Astrocyte of the cerebellum (primary cell): ENCODE data around the gene C1orf21.

Experiments used
- DNase-seq: peaks from one replicate; pipeline ENCODE4 v3.0.0-alpha.2; 2011; ENCODE audit warnings: low read depth
- H3K4me3 ChIP-seq: 2 replicates; pipeline ENCODE4 v1.5.1; 2011; ENCODE audit warnings: mild to moderate bottlenecking, low read depth, low read length, moderate library complexity
- in situ Hi-C: cut with HindIII; loops from 2 replicates; pipeline ENCODE4 v1.10.0; 2017; ENCODE audit warnings: low sequenced_read_pairs
- TF ChIP-seq, protein P1 (sequence below): IDR thresholded peaks from 2 replicates; pipeline ENCODE4 v1.5.1; 2012; ENCODE audit warnings: low read length, low read depth, moderate library complexity, mild to moderate bottlenecking; ENCODE audit errors: missing control alignments

C1orf21 gene

DNA sequence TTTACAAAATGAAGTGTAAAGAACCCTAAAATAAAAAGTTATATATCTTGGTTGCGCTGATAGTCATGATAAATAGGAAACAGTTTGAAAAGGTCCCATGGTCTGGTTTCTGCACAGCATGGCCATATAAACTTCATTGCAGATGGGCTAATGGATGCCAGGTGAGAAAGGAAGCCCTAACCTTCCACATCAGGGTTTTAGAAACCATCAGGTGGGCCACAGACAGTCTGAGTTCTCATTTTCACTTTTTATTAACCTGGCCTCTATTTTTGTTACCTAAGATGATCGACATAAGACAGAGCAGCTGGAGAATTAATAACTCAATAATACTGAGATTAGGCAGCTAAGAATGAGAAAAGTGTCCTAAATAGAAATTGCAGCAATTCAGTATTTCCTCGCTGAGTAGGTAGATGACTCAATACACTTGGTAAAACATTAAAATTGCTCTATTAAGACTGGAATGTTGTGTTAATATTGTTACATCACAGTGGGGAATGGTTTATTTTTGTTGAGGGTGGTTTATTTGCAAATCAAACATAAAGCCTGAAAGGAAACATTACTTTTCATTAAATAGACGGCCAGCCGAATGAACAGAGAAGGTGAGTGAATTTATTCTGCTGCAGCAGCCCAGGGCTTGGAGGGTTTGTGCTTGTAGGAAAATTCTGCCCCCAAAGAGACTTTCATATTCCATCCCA lies 21.1 kb downstream of the C1orf21 start:
- no peak for DNase-seq
- no peak overlapping the region for H3K4me3 ChIP-seq
- in situ Hi-C loops = no loop called here
- TF ChIP-seq, protein P1, sequence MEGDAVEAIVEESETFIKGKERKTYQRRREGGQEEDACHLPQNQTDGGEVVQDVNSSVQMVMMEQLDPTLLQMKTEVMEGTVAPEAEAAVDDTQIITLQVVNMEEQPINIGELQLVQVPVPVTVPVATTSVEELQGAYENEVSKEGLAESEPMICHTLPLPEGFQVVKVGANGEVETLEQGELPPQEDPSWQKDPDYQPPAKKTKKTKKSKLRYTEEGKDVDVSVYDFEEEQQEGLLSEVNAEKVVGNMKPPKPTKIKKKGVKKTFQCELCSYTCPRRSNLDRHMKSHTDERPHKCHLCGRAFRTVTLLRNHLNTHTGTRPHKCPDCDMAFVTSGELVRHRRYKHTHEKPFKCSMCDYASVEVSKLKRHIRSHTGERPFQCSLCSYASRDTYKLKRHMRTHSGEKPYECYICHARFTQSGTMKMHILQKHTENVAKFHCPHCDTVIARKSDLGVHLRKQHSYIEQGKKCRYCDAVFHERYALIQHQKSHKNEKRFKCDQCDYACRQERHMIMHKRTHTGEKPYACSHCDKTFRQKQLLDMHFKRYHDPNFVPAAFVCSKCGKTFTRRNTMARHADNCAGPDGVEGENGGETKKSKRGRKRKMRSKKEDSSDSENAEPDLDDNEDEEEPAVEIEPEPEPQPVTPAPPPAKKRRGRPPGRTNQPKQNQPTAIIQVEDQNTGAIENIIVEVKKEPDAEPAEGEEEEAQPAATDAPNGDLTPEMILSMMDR = no peak

DNA sequence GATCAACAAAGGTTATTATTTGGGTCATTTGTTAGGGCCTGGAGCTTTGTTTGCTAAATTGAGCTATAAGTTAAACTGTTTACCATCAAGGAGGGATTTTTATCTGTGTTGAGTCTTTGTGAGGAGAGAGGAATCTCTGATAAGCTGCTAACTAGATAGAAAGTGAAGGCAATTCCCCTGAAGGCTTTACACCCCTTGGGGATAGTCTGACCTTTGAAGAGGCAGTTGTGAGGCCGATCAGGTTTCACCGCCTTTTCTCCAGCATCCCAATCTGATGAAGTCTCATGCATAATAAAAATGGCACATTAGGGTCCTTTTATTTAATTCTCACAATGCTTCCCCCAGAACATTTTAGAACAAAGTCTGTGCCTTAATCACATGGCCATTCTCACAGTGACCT lies 21.8 kb downstream of the C1orf21 start:
- in situ Hi-C loops = no loop called here
- DNase-seq = no peak
- H3K4me3 ChIP-seq = no peak overlapping the region
- TF ChIP-seq, protein P1 = no peak

DNA sequence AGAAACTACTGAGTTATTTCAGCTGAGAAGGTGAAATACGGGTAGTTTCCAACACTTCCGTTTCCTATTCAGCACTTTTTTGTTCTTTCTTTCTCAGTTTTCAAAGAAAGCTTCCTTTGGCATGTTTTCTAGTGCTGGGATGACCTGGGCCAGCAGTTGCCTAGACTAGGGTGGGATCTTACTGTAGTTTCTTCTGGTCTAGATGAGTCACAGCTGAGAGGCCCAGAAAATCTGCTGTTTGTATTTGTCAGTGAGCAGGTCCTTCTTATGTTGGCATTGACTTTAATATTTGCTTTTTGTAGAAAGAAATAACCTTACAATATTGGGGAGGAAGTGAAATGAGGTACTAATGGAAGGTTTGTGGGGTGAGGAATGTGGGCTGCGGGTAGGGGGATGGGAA lies 22.2 kb downstream of the C1orf21 start:
- DNase-seq = no peak
- no peak overlapping the region for H3K4me3 ChIP-seq
- in situ Hi-C loops = no loop called here
- TF ChIP-seq, protein P1 = no peak

DNA sequence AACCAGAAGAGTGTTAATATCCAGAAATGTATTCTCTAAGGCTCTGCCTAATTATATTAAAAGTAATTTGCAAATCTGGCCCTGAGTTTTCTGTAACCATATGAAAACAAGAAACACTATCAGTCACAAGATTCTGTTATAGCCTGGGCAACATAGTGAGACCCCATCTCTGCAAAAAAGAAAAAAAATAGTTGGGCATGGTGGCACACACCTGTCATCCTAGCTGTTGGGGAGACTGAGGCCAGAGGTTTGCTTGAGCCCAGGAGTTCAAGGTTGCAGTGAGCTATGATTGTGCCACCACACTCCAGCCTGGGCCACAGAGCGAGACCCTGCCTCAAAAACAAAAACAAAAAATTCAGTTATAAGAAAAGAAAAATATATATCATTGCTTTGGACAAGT lies 25.6 kb downstream of the C1orf21 start:
- no peak for DNase-seq
- H3K4me3 ChIP-seq = no peak overlapping the region
- in situ Hi-C loops = no loop called here
- TF ChIP-seq, protein P1 = no peak

DNA sequence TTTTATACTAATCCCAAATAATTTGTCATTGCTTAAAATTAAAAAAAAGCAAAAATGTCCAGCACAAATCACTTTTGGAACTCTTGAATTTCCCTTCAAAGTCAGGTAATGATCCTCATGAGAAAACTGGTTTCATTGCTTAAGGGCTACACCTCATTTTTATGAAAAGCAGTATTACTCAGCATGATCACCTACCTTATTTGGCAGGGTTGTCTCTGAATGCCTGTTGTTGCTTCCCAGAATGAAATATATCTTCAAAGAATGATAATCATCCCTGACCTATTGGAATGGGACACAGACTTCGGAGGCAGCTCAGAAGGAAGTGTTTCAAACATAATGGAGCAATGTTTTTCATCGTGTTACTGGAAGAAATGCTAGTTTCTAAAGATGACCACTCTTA lies 29.7 kb downstream of the C1orf21 start:
- in situ Hi-C loops = no loop called here
- no peak overlapping the region for H3K4me3 ChIP-seq
- TF ChIP-seq, protein P1 = no peak
- DNase-seq = no peak

DNA sequence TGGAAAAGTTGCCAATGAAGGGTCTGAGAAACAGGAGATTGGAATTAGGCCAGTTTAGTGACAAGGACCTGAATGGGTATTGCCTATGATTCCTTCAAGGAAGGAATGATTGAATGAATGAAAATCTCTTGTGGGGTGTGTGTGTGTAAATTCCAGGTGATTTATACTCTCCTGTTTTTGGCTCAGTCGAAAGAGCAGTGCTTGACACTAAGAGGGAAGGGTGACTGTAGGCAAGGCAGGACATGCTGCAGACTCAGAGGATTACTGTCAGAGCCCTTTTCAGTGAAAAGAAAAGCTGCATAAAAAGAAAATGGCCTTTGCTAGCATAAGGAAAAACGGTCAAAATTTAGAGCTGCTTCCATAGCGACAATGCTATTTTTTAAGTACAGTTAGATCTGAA lies 30.1 kb downstream of the C1orf21 start:
- H3K4me3 ChIP-seq = no peak overlapping the region
- DNase-seq = no peak
- TF ChIP-seq, protein P1 = no peak
- in situ Hi-C loops = no loop called here
